H1 (cell line): Measurements from ENCODE around the gene ETV1. TPM values are rescaled to one million over a fixed set of nuclear protein-coding genes. Genes with fewer than 3 reads are reported as not detected.

Experiments used
- GTF2F1 ChIP-seq: IDR thresholded peaks from 2 replicates; pipeline ENCODE4 v1.6.1; 2012; ENCODE audit warnings: low read depth, low read length, improper control_type of control experiment, borderline replicate concordance
- RNF2 ChIP-seq: fragments of 200-900, 300-1000 bp; sonication (generic); IDR thresholded peaks from 2 replicates; pipeline ENCODE4 v1.7.1; 2016; ENCODE audit warnings: borderline replicate concordance, low read depth, mild to moderate bottlenecking, antibody characterized with exemption, low read length; ENCODE audit not compliant: poor library complexity, severe bottlenecking; ENCODE audit errors: missing control alignments
- polyA plus RNA-seq, 7 experiments: library from polyadenylated mRNA; depleted of rRNA in 3 of 7; stranded (reverse) in 5 of 7; unstranded in 2 of 7; fragments of >200 nt in 5 of 7; fragments of 200-250 nt in 2 of 7; gene quantifications; 1 replicate in 5 of 7; 2 replicates in 1 of 7; 4 replicates in 1 of 7; pipeline versions ENCODE4 v1.2.1 to v1.2.3, GENCODE V29; 2011 to 2013; ENCODE audit warnings: missing spikeins in 2 of 7, mixed read lengths in 2 of 7
- total RNA-seq: library from RNA; stranded (reverse); fragmentation: NEBNext Ultra II Directional; extraction: Animal tissue kit (Norgen Biotek cat#: 25700); gene quantifications from 2 replicates; pipeline ENCODE4 v1.2.1, GENCODE V29; 2021

The ETV1 gene
- total and polyA plus RNA-seq, 2 of the 8 experiments (the other 6 are each of a cell fraction or from before 2014, with no cell fraction given) = 58.3 to 91.2 TPM

GRCh38 chr7:13980474-13980873 lies 9.0 kb downstream of the ETV1 start (continued):
- no peak for TF ChIP-seq RNF2
- TF ChIP-seq GTF2F1 = no peak
- TF ChIP-seq, all 59 proteins: peak for 0
